SH-SY5Y (cell line): ENCODE measurements around the gene SUMO2.

ENCODE experiments used
- GATA2 ChIP-seq: IDR thresholded peaks from 2 replicates; pipeline ENCODE4 v1.6.1; 2011; ENCODE audit warnings: mild to moderate bottlenecking, low read depth, low read length
- GATA3 ChIP-seq: IDR thresholded peaks from 2 replicates; pipeline ENCODE4 v1.6.1; 2011; ENCODE audit warnings: low read depth, mild to moderate bottlenecking, low read length, moderate library complexity

DNA sequence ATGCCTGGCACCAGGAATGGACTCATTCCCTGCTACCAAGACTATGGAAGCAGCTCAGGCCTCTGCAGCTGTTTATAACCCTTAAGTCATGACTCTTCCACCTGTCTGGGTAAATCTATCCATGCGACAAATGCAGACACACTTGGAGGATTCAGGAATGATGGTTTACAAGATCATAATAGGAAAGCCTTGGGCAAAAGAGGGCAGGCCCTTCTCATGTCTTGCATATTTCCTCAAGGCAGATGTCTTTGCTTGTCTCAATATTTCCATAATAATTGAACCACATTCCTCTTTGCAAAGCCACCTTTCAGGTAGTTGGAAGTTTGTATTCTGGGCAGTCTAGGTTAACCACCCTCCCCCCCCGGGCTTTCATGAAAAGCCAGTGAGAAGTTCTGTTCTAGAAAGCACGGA is 27.6 kb downstream of the SUMO2 start:
- TF ChIP-seq GATA2 (no peak), GATA3 (no peak)
